Activated CD4-positive, alpha-beta T cell treated with anti-CD3 and anti-CD28 coated beads for 36 hours (primary cell): ENCODE measurements around the gene OST4. TPM values are rescaled to one million over a fixed set of nuclear protein-coding genes. Genes with fewer than 3 reads are reported as not detected.

Source experiments
- ATAC-seq: fragments of 200-7000 bp; cut with Tn5 transposase; one replicate; pipeline ENCODE4 v1.10.0; 2021; ENCODE audit warnings: mild to moderate bottlenecking, moderate library complexity
- CTCF ChIA-PET: fragments of 350-600 bp; sonication (Branson Sonifier 250); formaldehyde crosslinking; loops from one replicate; lab custom pipeline; 2021; ENCODE audit warnings: antibody characterized with exemption; lab: Charles Lee
- POLR2A ChIA-PET: fragments of 350-600 bp; sonication (Branson Sonifier 250); formaldehyde crosslinking; loops from one replicate; lab custom pipeline; 2021; ENCODE audit warnings: antibody characterized with exemption, inconsistent platforms; lab: Charles Lee
- DNase-seq: peaks from one replicate; pipeline ENCODE4 v3.0.0-alpha.2; 2020
- H3K27ac Mint-ChIP-seq: one replicate; pipeline ENCODE4 v1.8.0; 2021; ENCODE audit warnings: mixed read lengths
- H3K27me3 Mint-ChIP-seq: one replicate; pipeline ENCODE4 v1.8.0; 2021; ENCODE audit warnings: mixed read lengths
- H3K36me3 Mint-ChIP-seq: one replicate; pipeline ENCODE4 v1.8.0; 2021; ENCODE audit warnings: low read depth, mixed read lengths
- H3K4me1 Mint-ChIP-seq: one replicate; pipeline ENCODE4 v1.8.0; 2021; ENCODE audit warnings: mixed read lengths
- H3K4me3 Mint-ChIP-seq: one replicate; pipeline ENCODE4 v1.8.0; 2021; ENCODE audit warnings: mild to moderate bottlenecking, moderate library complexity, mixed read lengths
- H3K9me3 Mint-ChIP-seq: one replicate; pipeline ENCODE4 v1.8.0; 2021; ENCODE audit warnings: low read depth, mixed read lengths
- intact Hi-C, 2 experiments: fragments of 100-400 bp; cut with DNase I in 1 of 2; cut with micrococcal nuclease in 1 of 2; formaldehyde crosslinking; loops; one replicate each; pipeline versions ENCODE4 v1.14.2 to v1.15.1; 2022 to 2024; cut with DNase I, micrococcal nuclease
- total RNA-seq, 2 experiments: library from RNA; stranded (reverse); gene quantifications; one replicate each; pipeline ENCODE4 v1.2.3, GENCODE V29; 2021

The OST4 gene
- total RNA-seq, 2 experiments from 2014 or later = 305 to 406 TPM

- ChIA-PET CTCF (interaction anchor here (0.6 to 1.1 kb wide), 4 partner anchors 20 to 212 kb away, joined by 3 to 4 read pairs (median 3); no protein-coding TSS in a partner anchor), POLR2A (no interaction called here)
- intact Hi-C loops = no loop called here
- DNase-seq = no peak
- Mint-ChIP-seq H3K27me3 (no peaks in the 10 kb centered on the region), H3K27ac (no peak overlapping the region), H3K36me3 (no peaks in the 10 kb centered on the region), H3K4me3 (no peak overlapping the region), H3K4me1 (peaks cover 12% of the 10 kb centered on the region), H3K9me3 (no peaks in the 10 kb centered on the region)
- no peak for ATAC-seq
These were observed 21.4 kb upstream of the OST4 start for GRCh38 chr2:27092696-27093429.

- Mint-ChIP-seq H3K27ac (no peak overlapping the region), H3K36me3 (no peaks in the 10 kb centered on the region), H3K27me3 (no peaks in the 10 kb centered on the region), H3K9me3 (no peaks in the 10 kb centered on the region), H3K4me3 (no peak overlapping the region), H3K4me1 (peaks cover 19% of the 10 kb centered on the region)
- no peak for ATAC-seq
- DNase-seq = no peak
- intact Hi-C loops = no loop called here
- ChIA-PET POLR2A (no interaction called here), CTCF (interaction anchor here (0.9 kb wide), 1 partner anchor 149 kb away, joined by 5 read pairs; no protein-coding TSS in a partner anchor)
These were observed 20.6 kb upstream of the OST4 start for GRCh38 chr2:27091746-27092695.

- CTCF ChIA-PET = interaction anchor here (0.8 to 2.5 kb wide), 4 partner anchors 9 to 182 kb away, joined by 3 to 12 read pairs (median 3); no protein-coding TSS in a partner anchor
- POLR2A ChIA-PET = no interaction called here
- no peak overlapping the region for H3K4me3 Mint-ChIP-seq
- H3K27me3 Mint-ChIP-seq = no peaks in the 10 kb centered on the region
- no peaks in the 10 kb centered on the region for H3K9me3 Mint-ChIP-seq
- peaks cover 18% of the 10 kb centered on the region for H3K4me1 Mint-ChIP-seq
- DNase-seq (no peak), ATAC-seq (no peak)
- no peak overlapping the region for H3K27ac Mint-ChIP-seq
- H3K36me3 Mint-ChIP-seq = no peaks in the 10 kb centered on the region
- intact Hi-C loops = loop anchor here in 1 of 2 experiments (5.0 kb wide), 1 partner anchor 127 kb away; no protein-coding TSS in a partner anchor
These were observed 17.9 kb upstream of the OST4 start for GRCh38 chr2:27089111-27089954.

GRCh38 chr2:27088634-27089033, 17.2 kb upstream of the OST4 start:
- intact Hi-C loops = loop anchor here in 1 of 2 experiments (5.0 kb wide), 1 partner anchor 126 kb away; no protein-coding TSS in a partner anchor
- Mint-ChIP-seq H3K4me1 (peaks cover 18% of the 10 kb centered on the region), H3K36me3 (no peaks in the 10 kb centered on the region), H3K4me3 (no peak overlapping the region), H3K27ac (no peak overlapping the region), H3K27me3 (no peaks in the 10 kb centered on the region), H3K9me3 (no peaks in the 10 kb centered on the region)
- POLR2A ChIA-PET = no interaction called here
- ATAC-seq = no peak
- no peak for DNase-seq
- CTCF ChIA-PET = interaction anchor here (0.6 to 2.5 kb wide), 6 partner anchors 11 to 148 kb away, joined by 3 to 13 read pairs (median 3); partner anchors contain the start of gene AGBL5

DNA sequence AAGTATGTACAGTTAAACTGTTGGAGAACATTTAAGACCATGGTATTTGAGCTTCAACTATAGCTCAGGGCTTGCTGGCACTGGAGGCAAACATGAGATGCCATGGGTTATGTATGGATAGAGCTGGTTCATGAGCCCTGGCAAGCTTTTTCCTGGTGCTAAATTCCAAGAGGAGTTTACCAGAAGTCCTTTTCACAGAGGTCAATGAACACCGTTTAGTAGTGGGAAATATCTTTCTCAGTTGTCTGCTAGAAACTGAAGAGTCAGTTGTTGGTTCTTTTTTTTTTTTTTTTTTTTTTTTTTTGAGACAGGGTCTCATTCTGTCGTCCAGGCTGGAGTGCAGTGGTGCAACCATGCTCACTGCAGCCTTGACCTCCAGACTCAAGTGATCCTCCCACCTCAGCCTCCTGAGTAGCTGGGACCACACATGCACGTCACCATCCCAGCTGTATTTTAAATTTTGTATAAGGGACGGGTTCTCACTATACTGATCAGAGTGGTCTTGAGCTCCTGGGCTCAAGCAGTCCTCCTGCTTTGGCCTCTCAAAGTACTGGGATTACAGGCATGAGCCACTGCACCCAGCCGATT, 16.5 kb upstream of the OST4 start:
- Mint-ChIP-seq H3K27ac (no peak overlapping the region), H3K27me3 (no peaks in the 10 kb centered on the region), H3K4me3 (peak overlapping the region; percentile 77), H3K9me3 (no peaks in the 10 kb centered on the region), H3K4me1 (peaks cover 18% of the 10 kb centered on the region), H3K36me3 (no peaks in the 10 kb centered on the region)
- DNase-seq (no peak), ATAC-seq (no peak)
- POLR2A ChIA-PET = interaction anchor here (0.6 kb wide), 1 partner anchor 107 kb away, joined by 5 read pairs; no protein-coding TSS in a partner anchor
- intact Hi-C loops = loop anchor here in 1 of 2 experiments (5.0 kb wide), 1 partner anchor 126 kb away; no protein-coding TSS in a partner anchor
- CTCF ChIA-PET = interaction anchor here (0.7 to 2.5 kb wide), 15 partner anchors 9 to 215 kb away, joined by 3 to 14 read pairs (median 4); partner anchors contain the start of genes AGBL5 and OST4

DNA sequence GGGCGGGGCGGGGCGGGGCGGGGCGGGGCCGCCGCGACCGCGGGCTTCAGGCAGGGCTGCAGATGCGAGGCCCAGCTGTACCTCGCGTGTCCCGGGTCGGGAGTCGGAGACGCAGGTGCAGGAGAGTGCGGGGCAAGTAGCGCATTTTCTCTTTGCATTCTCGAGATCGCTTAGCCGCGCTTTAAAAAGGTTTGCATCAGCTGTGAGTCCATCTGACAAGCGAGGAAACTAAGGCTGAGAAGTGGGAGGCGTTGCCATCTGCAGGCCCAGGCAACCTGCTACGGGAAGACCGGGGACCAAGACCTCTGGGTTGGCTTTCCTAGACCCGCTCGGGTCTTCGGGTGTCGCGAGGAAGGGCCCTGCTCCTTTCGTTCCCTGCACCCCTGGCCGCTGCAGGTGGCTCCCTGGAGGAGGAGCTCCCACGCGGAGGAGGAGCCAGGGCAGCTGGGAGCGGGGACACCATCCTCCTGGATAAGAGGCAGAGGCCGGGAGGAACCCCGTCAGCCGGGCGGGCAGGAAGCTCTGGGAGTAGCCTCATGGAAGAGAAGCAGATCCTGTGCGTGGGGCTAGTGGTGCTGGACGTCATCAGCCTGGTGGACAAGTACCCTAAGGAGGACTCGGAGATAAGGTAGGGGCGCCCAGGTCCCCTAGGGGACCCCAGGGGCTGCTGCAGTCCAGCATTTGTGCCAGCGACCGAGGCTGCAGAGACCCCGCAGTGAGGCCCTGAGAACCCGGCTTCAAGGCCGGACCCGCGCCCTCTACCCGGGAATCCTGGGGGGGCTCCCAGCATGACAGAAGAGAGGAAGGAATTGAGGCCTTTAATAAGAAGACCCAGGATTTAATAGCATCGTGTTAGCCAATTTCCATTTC, 15.5 kb upstream of the OST4 start, which contains the start of gene KHK:
Gene KHK (plus strand): TSS at position 49 of the 870 bp plus-strand sequence. CDS start 488 bp downstream, at position 537.
- no peaks in the 10 kb centered on the region for H3K27me3 Mint-ChIP-seq
- H3K9me3 Mint-ChIP-seq = no peaks in the 10 kb centered on the region
- no peaks in the 10 kb centered on the region for H3K36me3 Mint-ChIP-seq
- peak within 1 kb of the TSS; percentile 77 for H3K4me3 Mint-ChIP-seq
- intact Hi-C loops = loop anchor here (1.0 to 5.0 kb wide), 12 partner anchors 16 to 302 kb away; partner anchors contain the start of genes AGBL5 (in 2 of the 2), CAD (in 1 of the 2), EIF2B4 (in 1 of the 2) and GTF3C2 (in 1 of the 2)
- DNase-seq (peak; percentile 51), ATAC-seq (peak; percentile 13)
- POLR2A ChIA-PET = interaction anchor here (0.9 kb wide), 1 partner anchor 36 kb away, joined by 3 read pairs; the partner anchor contains the start of gene AGBL5
- CTCF ChIA-PET = interaction anchor here (0.6 to 2.5 kb wide), 17 partner anchors 9 to 604 kb away, joined by 3 to 14 read pairs (median 4); partner anchors contain the start of genes AGBL5 and OST4
- H3K4me1 Mint-ChIP-seq = peaks cover 18% of the 10 kb centered on the region
- peak within 1 kb of the TSS; percentile 82 for H3K27ac Mint-ChIP-seq

GRCh38 chr2:27086090-27086723, 14.8 kb upstream of the OST4 start:
- Mint-ChIP-seq H3K9me3 (no peaks in the 10 kb centered on the region), H3K27me3 (no peaks in the 10 kb centered on the region), H3K4me1 (peaks cover 24% of the 10 kb centered on the region), H3K27ac (peak overlapping the region; percentile 82), H3K4me3 (peak overlapping the region; percentile 77), H3K36me3 (no peaks in the 10 kb centered on the region)
- intact Hi-C loops = loop anchor here (1.0 to 5.0 kb wide), 12 partner anchors 15 to 301 kb away; partner anchors contain the start of genes AGBL5 (in 2 of the 2), CAD (in 1 of the 2), EIF2B4 (in 1 of the 2) and GTF3C2 (in 1 of the 2)
- ChIA-PET CTCF (interaction anchor here (0.8 to 5.7 kb wide), 8 partner anchors 10 to 193 kb away, joined by 4 to 30 read pairs (median 9); partner anchors contain the start of genes AGBL5 and OST4), POLR2A (interaction anchor here (0.9 kb wide), 1 partner anchor 35 kb away, joined by 3 read pairs; the partner anchor contains the start of gene AGBL5)
- ATAC-seq (peak; percentile 89), DNase-seq (peak; percentile 98)

- intact Hi-C loops = loop anchor here (1.0 to 5.0 kb wide), 12 partner anchors 14 to 300 kb away; partner anchors contain the start of genes AGBL5 (in 2 of the 2), CAD (in 1 of the 2), EIF2B4 (in 1 of the 2) and GTF3C2 (in 1 of the 2)
- Mint-ChIP-seq H3K27me3 (no peaks in the 10 kb centered on the region), H3K27ac (peak overlapping the region; percentile 24), H3K4me3 (peak overlapping the region; percentile 77), H3K36me3 (no peaks in the 10 kb centered on the region), H3K4me1 (peaks cover 29% of the 10 kb centered on the region), H3K9me3 (no peaks in the 10 kb centered on the region)
- peak; percentile 7 for ATAC-seq
- peak; percentile 65 for DNase-seq
- POLR2A ChIA-PET = no interaction called here
- CTCF ChIA-PET = interaction anchor here (0.8 to 5.7 kb wide), 2 partner anchors 14 to 34 kb away, joined by 4 to 30 read pairs; partner anchors contain the start of gene AGBL5
These were observed 14.2 kb upstream of the OST4 start for GRCh38 chr2:27085673-27086089.
